OCI-LY1 (cell line): ENCODE data around the gene TBC1D22B.

Experiments used
- H2AFZ ChIP-seq: fragments of 200-600 bp; sonication (generic), shearing (Covaris generic); 2 replicates; pipeline ENCODE4 v1.6.0; 2014; ENCODE audit warnings: antibody characterized with exemption, mild to moderate bottlenecking, low read length
- H3F3A ChIP-seq: fragments of 200-600 bp; sonication (generic), shearing (Covaris generic); 2 replicates; pipeline ENCODE4 v1.6.0; 2014; ENCODE audit warnings: mild to moderate bottlenecking, antibody characterized with exemption, low read length, moderate library complexity; ENCODE audit not compliant: insufficient read depth
- H3K27ac ChIP-seq: fragments of 200-600 bp; sonication (generic); 2 replicates; pipeline ENCODE4 v1.5.1; 2014; ENCODE audit warnings: low read length, mixed run types, mild to moderate bottlenecking, low read depth; ENCODE audit not compliant: poor library complexity, severe bottlenecking
- H3K27me3 ChIP-seq: fragments of 200-600 bp; sonication (generic); 2 replicates; pipeline ENCODE4 v1.6.0; 2014; ENCODE audit warnings: antibody characterized with exemption, mild to moderate bottlenecking, low read length, moderate library complexity; ENCODE audit not compliant: insufficient read depth
- H3K36me3 ChIP-seq: fragments of 200-600 bp; sonication (generic); 2 replicates; pipeline ENCODE4 v1.6.1; 2014; ENCODE audit warnings: mild to moderate bottlenecking, antibody characterized with exemption, low read length, moderate library complexity, mixed read lengths; ENCODE audit not compliant: insufficient read depth
- H3K4me1 ChIP-seq: fragments of 200-600 bp; sonication (generic); 2 replicates; pipeline ENCODE4 v1.5.1; 2014; ENCODE audit warnings: mild to moderate bottlenecking, low read length, moderate library complexity; ENCODE audit not compliant: insufficient read depth, severe bottlenecking
- H3K4me2 ChIP-seq: fragments of 200-600 bp; sonication (generic), shearing (Covaris generic); 2 replicates; pipeline ENCODE4 v1.6.1; 2014; ENCODE audit warnings: low read length
- H3K4me3 ChIP-seq: fragments of 200-600 bp; sonication (generic); 2 replicates; pipeline ENCODE4 v1.5.1; 2014; ENCODE audit warnings: low read length, low read depth, mild to moderate bottlenecking, mixed read lengths; ENCODE audit not compliant: poor library complexity, severe bottlenecking
- H3K79me2 ChIP-seq: fragments of 200-600 bp; shearing (Covaris generic); 2 replicates; pipeline ENCODE4 v1.6.1; 2016; ENCODE audit warnings: mixed run types, low read length, mixed read lengths; ENCODE audit not compliant: insufficient read depth
- H3K9ac ChIP-seq: fragments of 200-600 bp; sonication (generic), shearing (Covaris generic); 2 replicates; pipeline ENCODE4 v1.6.1; 2014; ENCODE audit warnings: mild to moderate bottlenecking, low read length, mixed read lengths
- H3K9me2 ChIP-seq: fragments of 200-600 bp; sonication (generic), shearing (Covaris generic); 2 replicates; pipeline ENCODE4 v1.6.1; 2014; ENCODE audit warnings: low read depth, mild to moderate bottlenecking, low read length, mixed read lengths
- H3K9me3 ChIP-seq: fragments of 200-600 bp; shearing (Covaris generic); 2 replicates; pipeline ENCODE4 v1.6.1; 2014; ENCODE audit warnings: low read length, mixed read lengths
- H4K20me1 ChIP-seq: fragments of 200-600 bp; sonication (generic), shearing (Covaris generic); 2 replicates; pipeline ENCODE4 v1.6.0; 2016; ENCODE audit warnings: mild to moderate bottlenecking, low read length; ENCODE audit not compliant: insufficient read depth
- CTCF ChIP-seq: fragments of 200-600 bp; sonication (generic), shearing (Covaris generic); IDR thresholded peaks from 2 replicates; pipeline ENCODE4 v1.5.1; 2017; ENCODE audit warnings: mild to moderate bottlenecking, antibody characterized with exemption, low read length, moderate library complexity, mixed read lengths
- EZH2 ChIP-seq: fragments of 200-600 bp; sonication (generic), shearing (Covaris generic); IDR thresholded peaks from 2 replicates; pipeline ENCODE4 v1.8.0; 2017; ENCODE audit warnings: borderline replicate concordance, mixed run types, mild to moderate bottlenecking, antibody characterized with exemption, low read length, moderate library complexity, mixed read lengths

The TBC1D22B gene

GRCh38 chr6:37320646-37321045 lies 63.1 kb downstream of the TBC1D22B start:
- Histone ChIP-seq H3K9ac (no peak overlapping the region), H3K4me2 (no peak overlapping the region), H4K20me1 (no peaks in the 10 kb centered on the region), H2AFZ (no peak overlapping the region), H3K4me3 (no peak overlapping the region), H3K36me3 (peaks cover 29% of the 10 kb centered on the region), H3K4me1 (no peaks in the 10 kb centered on the region), H3K27me3 (no peaks in the 10 kb centered on the region), H3K27ac (no peak overlapping the region), H3K79me2 (no peaks in the 10 kb centered on the region), H3K9me3 (no peaks in the 10 kb centered on the region), H3K9me2 (no peaks in the 10 kb centered on the region), H3F3A (no peaks in the 10 kb centered on the region)
- TF ChIP-seq EZH2 (no peak), CTCF (no peak)

GRCh38 chr6:37321101-37321500 lies 63.5 kb downstream of the TBC1D22B start:
- no peak overlapping the region for H3K27ac ChIP-seq
- no peaks in the 10 kb centered on the region for H3K27me3 ChIP-seq
- peaks cover 25% of the 10 kb centered on the region for H3K36me3 ChIP-seq
- TF ChIP-seq CTCF (no peak), EZH2 (no peak)
- no peaks in the 10 kb centered on the region for H3K79me2 ChIP-seq
- H3K4me1 ChIP-seq, result no peaks in the 10 kb centered on the region
- no peaks in the 10 kb centered on the region for H3K9me3 ChIP-seq
- H3F3A ChIP-seq, result no peaks in the 10 kb centered on the region
- no peak overlapping the region for H2AFZ ChIP-seq
- no peaks in the 10 kb centered on the region for H4K20me1 ChIP-seq
- no peak overlapping the region for H3K4me2 ChIP-seq
- H3K4me3 ChIP-seq, result no peak overlapping the region
- no peaks in the 10 kb centered on the region for H3K9me2 ChIP-seq
- H3K9ac ChIP-seq, result no peak overlapping the region

- Histone ChIP-seq H3K4me2 (no peak overlapping the region), H3K27me3 (no peaks in the 10 kb centered on the region), H3K9ac (no peak overlapping the region), H3K9me2 (no peaks in the 10 kb centered on the region), H3K79me2 (no peaks in the 10 kb centered on the region), H3K27ac (no peak overlapping the region), H3K9me3 (no peaks in the 10 kb centered on the region), H3K4me3 (no peak overlapping the region), H3K4me1 (no peaks in the 10 kb centered on the region), H3K36me3 (peaks cover 21% of the 10 kb centered on the region), H3F3A (no peaks in the 10 kb centered on the region), H4K20me1 (no peaks in the 10 kb centered on the region), H2AFZ (no peak overlapping the region)
- TF ChIP-seq CTCF (no peak), EZH2 (no peak)
Observed at GRCh38 chr6:37321516-37322415, 64.2 kb downstream of the TBC1D22B start.
